ENCODE measurements around the gene RUFY4. TPM values are rescaled to one million over a fixed set of nuclear protein-coding genes. Genes with fewer than 3 reads are reported as not detected.

RUFY4 gene, protein sequence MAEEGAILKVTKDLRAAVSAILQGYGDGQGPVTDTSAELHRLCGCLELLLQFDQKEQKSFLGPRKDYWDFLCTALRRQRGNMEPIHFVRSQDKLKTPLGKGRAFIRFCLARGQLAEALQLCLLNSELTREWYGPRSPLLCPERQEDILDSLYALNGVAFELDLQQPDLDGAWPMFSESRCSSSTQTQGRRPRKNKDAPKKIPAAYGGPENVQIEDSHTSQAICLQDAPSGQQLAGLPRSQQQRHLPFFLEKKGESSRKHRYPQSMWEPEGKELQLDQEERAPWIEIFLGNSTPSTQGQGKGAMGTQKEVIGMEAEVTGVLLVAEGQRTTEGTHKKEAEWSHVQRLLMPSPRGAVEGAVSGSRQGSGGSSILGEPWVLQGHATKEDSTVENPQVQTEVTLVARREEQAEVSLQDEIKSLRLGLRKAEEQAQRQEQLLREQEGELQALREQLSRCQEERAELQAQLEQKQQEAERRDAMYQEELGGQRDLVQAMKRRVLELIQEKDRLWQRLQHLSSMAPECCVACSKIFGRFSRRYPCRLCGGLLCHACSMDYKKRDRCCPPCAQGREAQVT
- total RNA-seq (2022; extraction: Qiagen RNA extraction): not detected in 5 replicates

DNA sequence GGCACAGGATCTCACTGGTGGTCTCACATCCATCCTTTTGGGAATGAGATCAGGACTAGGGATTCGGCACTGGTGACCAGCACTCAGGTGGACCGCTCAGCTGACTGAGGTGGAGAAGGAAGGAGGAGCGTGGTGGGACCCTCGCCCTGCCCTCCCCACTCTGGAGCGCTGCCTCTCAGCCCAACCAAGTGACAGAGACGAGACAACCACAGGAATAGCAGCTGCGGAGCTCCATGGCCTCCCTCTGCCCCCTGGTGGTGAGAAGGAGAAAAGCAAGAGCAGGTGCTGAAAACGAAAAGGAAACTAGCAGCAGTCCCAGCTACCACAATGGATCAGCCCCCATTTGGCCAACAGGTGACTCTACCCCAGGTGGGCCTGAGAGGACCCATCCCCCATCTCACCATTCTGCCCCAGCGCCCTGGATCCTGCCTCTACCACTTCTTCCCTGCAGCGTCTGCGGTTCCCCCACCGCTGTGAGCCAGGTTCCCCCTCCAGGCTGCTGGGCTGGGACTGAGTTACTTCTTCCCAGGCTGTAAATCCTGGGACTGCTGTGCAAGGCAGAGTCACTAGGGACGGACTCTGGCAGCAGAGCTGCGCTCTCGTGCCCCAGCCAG, at the start of gene RUFY4:
Gene RUFY4, plus strand, starts transcription at position 533 of the 614 bp plus-strand sequence. CDS start 1,353 bp downstream, outside the sequence.

DNA sequence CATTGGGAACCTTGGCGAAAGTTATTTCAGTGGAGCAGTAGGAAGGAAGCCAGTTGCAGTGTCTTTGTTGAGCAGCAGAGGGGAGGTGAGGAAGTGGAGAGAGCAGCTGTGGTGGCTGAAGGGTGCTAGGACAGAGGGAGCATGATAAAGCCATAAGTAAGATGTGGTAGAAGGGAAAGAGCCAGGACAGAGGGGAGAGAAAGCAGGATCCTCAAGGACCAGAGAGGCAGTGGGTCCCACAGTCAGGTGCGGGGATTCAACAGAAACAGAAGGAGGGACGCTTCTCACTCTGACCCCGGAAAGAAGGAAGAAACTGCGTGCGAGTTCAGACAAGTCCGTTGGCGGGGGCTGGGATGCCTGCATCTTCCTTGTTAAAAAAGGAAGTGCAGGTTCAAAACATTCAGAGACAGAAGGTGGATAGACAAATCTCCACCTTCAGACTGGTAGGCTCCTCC, 56.6 kb downstream of the RUFY4 start, which contains the start of gene CXCR2:
Gene CXCR2, plus strand, starts transcription at position 403 of the 455 bp plus-strand sequence. CDS start 8,774 bp downstream, outside the sequence.

Other genes starting within 250 kb of the RUFY4 start
- 8.0 to 19.3 TPM (median 13.6 TPM) in 5 replicates for gene TNS1, start 66.3 kb upstream of the RUFY4 start, total RNA-seq (2022; extraction: Qiagen RNA extraction)
- not detected in 5 replicates for gene CXCR2, start 56.8 kb downstream of the RUFY4 start, total RNA-seq (2022; extraction: Qiagen RNA extraction)
- gene CXCR1, start 97.7 kb downstream of the RUFY4 start, total RNA-seq (2022; extraction: Qiagen RNA extraction): not detected in 5 replicates
- 295 to 304 TPM (median 298 TPM) in 5 replicates for gene ARPC2, start 147.9 kb downstream of the RUFY4 start, total RNA-seq (2022; extraction: Qiagen RNA extraction)
- gene GPBAR1, start 191.8 kb downstream of the RUFY4 start, total RNA-seq (2022; extraction: Qiagen RNA extraction): 0.09 to 0.42 TPM (median 0.28 TPM) in 5 replicates
- gene AAMP, start 200.9 kb downstream of the RUFY4 start, total RNA-seq (2022; extraction: Qiagen RNA extraction): 120 to 174 TPM (median 126 TPM) in 5 replicates
- 53.2 to 74.6 TPM (median 71.4 TPM) in 5 replicates for gene PNKD, start 201.3 kb downstream of the RUFY4 start, total RNA-seq (2022; extraction: Qiagen RNA extraction)
- gene TMBIM1, start 223.2 kb downstream of the RUFY4 start, total RNA-seq (2022; extraction: Qiagen RNA extraction): 126 to 143 TPM (median 133 TPM) in 5 replicates

Measured in A549 treated with Mapracorat at 1 μM for 4 hours (cell line).